ENCODE measurements around the gene OLIG2.

OLIG2 gene

DNA sequence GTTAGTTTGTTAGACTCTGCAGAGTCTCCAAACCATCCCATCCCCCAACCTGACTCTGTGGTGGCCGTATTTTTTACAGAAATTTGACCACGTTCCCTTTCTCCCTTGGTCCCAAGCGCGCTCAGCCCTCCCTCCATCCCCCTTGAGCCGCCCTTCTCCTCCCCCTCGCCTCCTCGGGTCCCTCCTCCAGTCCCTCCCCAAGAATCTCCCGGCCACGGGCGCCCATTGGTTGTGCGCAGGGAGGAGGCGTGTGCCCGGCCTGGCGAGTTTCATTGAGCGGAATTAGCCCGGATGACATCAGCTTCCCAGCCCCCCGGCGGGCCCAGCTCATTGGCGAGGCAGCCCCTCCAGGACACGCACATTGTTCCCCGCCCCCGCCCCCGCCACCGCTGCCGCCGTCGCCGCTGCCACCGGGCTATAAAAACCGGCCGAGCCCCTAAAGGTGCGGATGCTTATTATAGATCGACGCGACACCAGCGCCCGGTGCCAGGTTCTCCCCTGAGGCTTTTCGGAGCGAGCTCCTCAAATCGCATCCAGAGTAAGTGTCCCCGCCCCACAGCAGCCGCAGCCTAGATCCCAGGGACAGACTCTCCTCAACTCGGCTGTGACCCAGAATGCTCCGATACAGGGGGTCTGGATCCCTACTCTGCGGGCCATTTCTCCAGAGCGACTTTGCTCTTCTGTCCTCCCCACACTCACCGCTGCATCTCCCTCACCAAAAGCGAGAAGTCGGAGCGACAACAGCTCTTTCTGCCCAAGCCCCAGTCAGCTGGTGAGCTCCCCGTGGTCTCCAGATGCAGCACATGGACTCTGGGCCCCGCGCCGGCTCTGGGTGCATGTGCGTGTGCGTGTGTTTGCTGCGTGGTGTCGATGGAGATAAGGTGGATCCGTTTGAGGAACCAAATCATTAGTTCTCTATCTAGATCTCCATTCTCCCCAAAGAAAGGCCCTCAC, at the start of gene OLIG2:
Gene OLIG2, plus strand, starts transcription at position 447 of the 954 bp plus-strand sequence. CDS start 928 bp downstream, outside the sequence.
- no peak for DNase-seq (ENCODE audit: extremely low read depth in 1 of 2, low read depth in 1 of 2)

DNA sequence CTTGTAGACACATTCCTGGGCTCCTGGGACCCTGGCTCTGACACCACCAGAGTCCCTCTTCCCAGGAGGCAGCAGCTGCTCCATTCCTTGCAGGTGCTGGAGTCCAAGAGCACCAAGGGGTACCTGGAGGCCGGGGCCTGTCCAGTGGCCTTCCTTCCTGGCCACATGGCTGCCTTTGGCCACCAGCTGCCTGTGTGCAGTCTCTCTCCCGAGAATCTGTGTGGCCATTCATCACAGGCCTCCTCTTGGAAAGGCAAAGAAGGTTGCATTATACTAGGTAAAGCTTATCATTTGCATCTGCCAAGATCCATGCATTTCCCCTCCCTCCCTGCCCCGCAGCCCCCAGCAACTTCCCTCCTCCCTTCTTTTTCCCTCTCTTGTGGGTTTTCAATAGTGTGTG, 48.9 kb upstream of the OLIG2 start:
- DNase-seq (ENCODE audit: extremely low read depth in 1 of 2, low read depth in 1 of 2): no peak

- DNase-seq (ENCODE audit: extremely low read depth in 1 of 2, low read depth in 1 of 2): no peak
Measured at GRCh38 chr21:32977216-32977615, 48.5 kb upstream of the OLIG2 start.

- DNase-seq (ENCODE audit: extremely low read depth in 1 of 2, low read depth in 1 of 2): no peak
Measured at GRCh38 chr21:32978331-32979270, 47.1 kb upstream of the OLIG2 start.

- DNase-seq (ENCODE audit: extremely low read depth in 1 of 2, low read depth in 1 of 2): no peak
Measured at GRCh38 chr21:32979598-32980268, 46.0 kb upstream of the OLIG2 start.

- DNase-seq (ENCODE audit: extremely low read depth in 1 of 2, low read depth in 1 of 2): no peak
Measured at GRCh38 chr21:32981096-32981495, 44.6 kb upstream of the OLIG2 start.

- no peak for DNase-seq (ENCODE audit: extremely low read depth in 1 of 2, low read depth in 1 of 2)
Measured at GRCh38 chr21:32990666-32991065, 35.1 kb upstream of the OLIG2 start.

GRCh38 chr21:32991361-32991760, 34.4 kb upstream of the OLIG2 start:
- no peak for DNase-seq (ENCODE audit: extremely low read depth in 1 of 2, low read depth in 1 of 2)

DNA sequence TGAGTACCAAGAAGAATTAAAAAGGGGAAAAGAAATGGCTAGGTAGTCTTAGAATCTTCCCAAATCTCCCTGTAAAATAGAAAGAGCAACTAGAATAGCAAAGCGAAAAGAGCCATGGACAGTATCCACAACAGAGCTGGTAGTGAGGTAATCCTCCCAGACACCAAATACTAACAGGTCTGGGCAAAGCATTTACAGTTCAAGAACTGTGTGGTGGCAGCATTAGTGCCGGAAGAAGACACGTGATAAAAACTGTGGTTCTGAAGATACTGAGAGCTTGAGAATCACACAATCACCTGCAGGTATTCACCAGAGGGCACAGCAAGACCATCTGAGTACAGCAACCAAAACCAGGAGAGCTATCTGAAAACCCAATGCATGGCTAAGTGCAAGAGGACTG, 31.8 kb upstream of the OLIG2 start:
- DNase-seq (ENCODE audit: extremely low read depth in 1 of 2, low read depth in 1 of 2): no peak

GRCh38 chr21:32994305-32994704, 31.4 kb upstream of the OLIG2 start:
- no peak for DNase-seq (ENCODE audit: extremely low read depth in 1 of 2, low read depth in 1 of 2)

DNA sequence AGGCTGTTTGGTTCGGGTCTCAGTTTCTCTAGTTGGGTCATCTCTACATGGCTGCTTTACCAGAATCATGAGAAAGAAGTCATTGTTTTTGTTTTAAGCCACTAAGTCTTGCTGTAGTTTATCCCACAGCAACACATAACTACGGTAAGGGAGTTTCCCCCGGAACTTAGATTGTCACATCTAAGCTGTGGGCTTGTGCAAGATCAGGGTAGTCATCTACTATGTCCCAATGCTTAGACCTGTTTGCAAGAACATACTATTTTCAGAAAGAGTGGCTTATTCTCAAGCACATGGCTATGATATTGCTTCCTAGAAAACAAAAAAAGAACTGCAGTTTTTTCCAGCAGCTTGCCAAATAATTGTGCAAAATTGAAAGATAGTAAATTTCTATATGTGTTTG, 18.0 kb upstream of the OLIG2 start:
- no peak for DNase-seq (ENCODE audit: extremely low read depth in 1 of 2, low read depth in 1 of 2)

DNA sequence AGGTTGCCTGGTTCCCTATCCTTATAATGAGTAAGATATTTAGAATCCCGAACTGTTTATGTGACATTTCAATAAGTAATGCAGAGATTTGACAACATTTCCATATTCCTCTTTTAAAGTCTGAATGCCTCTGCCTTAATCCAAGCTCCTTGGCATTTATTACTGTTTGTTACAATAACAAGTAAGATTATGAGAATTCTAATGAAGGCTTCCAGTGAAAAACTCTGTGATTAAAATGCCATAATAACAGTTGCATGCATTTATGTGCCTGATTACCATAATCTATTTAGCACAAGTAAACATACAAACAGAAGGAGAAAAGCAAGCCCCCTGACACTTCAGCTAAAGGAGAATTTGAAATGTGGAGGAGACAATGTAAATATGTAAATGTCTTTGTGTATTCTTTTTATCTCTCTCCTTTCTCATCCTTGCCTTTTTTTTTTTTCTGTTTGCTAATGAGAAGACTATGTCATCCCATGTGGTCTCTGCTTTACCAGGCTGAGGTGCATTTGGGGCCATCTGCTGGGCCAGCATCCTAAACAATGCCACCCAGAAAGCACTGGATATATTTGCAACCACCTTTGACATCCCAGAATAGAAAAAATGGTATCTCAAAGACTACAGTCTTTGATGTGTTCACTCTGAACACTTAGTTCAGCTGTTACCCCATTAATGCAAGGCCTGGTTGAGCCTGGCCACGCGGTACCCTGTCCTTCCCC, 17.2 kb upstream of the OLIG2 start:
- no peak for DNase-seq (ENCODE audit: extremely low read depth in 1 of 2, low read depth in 1 of 2)

DNA sequence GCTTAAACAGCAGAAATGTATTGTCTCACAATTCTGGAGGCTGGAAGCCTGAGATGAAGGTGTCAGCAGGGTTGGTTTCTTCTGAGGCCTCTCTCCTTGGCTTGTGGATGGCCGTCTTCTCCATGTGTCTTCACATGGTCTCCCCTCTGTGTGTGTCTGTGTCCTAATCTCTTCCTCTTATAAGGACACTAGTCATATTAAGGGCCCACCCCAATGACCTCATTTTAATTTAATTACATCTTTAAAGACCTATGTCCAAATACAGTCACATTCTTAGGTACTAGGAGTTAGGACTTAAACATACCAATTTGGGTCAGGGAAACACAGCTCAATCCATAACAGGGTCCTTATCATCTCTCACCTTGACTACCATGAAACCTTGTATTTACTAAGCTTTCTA, 14.8 kb upstream of the OLIG2 start:
- no peak for DNase-seq (ENCODE audit: extremely low read depth in 1 of 2, low read depth in 1 of 2)

DNA sequence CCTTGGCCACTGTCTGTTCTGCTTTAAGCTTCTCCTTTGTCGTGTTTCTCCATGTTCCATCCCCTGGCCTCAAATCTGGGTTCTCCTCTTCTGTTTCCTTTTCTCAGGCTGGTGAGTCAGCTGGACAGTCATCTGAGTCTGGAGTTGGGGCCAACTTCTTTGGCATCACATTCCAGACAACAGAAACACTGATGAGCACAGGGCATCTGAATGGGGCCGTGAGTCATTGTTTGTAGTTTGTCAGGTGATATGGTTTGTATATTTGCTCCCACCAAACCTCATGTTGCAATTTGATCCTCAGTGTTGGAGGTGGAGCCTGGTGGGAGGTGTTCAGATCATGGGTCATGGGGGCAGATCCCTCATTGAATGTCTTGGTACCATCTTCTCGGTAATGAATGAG, 14.3 kb upstream of the OLIG2 start:
- no peak for DNase-seq (ENCODE audit: extremely low read depth in 1 of 2, low read depth in 1 of 2)

GRCh38 chr21:33013626-33014025, 12.1 kb upstream of the OLIG2 start:
- DNase-seq (ENCODE audit: extremely low read depth in 1 of 2, low read depth in 1 of 2): no peak

GRCh38 chr21:33014331-33014730, 11.4 kb upstream of the OLIG2 start:
- DNase-seq (ENCODE audit: extremely low read depth in 1 of 2, low read depth in 1 of 2): no peak

DNA sequence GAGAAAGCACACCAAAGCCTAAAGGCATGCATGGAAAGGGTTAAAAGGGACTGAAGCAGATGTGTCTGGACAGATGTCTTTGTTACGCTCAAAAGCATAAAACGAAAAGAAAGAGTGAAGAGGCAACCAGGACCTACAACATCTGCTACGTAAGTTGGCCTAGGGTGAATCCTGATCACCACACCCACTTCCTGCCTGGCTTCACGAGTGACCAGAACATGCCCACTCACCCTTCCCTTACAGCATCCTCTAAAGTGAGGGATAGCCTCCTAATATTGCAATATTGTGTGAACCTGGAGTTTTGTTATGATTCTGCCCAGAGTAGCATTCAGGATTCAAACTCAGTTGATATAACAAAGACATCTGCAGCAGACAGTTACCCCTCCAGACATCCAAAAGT, 10.6 kb upstream of the OLIG2 start:
- no peak for DNase-seq (ENCODE audit: extremely low read depth in 1 of 2, low read depth in 1 of 2)

DNA sequence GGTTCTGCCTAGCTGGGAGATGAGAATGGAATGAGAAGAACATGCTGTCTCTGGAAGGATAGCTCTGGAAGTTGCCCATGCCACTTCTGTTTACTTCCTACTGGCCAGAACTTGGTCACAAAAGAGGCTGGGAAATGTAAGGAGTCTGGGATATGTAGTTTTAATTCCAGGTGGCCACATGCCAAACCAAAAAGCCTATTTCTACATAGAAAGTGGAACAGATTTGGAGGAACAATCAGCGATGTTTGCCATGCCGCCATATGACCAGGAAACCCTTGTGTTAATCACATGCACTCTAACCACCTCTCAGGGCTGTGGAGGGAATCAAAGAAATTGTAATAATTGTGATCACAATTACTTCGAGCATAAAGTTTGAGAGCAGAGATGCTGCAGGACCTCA, 10.0 kb upstream of the OLIG2 start:
- no peak for DNase-seq (ENCODE audit: extremely low read depth in 1 of 2, low read depth in 1 of 2)

DNA sequence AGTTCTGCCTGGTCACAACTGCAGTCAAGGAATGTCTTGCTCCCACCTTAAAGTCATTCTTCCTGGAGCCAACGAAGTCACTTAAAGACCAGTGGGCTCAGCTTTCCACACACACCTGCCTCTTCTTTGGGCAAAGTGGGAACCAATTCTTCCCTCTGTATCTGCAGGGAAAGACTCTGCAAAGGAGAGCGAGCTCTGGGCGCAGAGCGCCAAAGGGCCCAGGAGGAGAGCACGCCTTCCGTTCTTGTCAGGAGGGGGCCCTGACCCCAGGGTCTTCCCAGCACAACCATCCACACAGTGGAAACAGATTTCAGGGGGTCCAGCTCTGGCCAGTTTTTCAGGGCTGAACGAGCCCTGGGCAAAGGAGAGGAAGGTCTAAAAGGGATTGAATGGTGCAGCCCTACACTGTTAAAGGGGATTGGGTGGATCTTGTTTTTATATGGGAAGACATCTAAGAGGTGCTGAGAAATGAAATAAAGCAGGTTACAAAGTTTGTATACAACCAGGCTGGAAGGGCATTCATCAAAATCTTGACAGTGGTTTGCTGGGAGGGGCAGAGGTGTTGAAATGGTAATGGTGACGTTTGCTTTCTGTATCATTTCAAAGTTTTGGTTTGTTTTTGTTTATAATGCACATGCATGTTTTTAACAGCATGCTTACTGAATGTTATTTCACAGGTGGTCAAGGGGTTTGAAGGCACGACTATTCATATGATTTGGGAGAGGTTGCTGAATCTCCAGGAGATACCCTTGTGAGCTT, 6.8 kb upstream of the OLIG2 start:
- no peak for DNase-seq (ENCODE audit: extremely low read depth in 1 of 2, low read depth in 1 of 2)

- DNase-seq (ENCODE audit: extremely low read depth in 1 of 2, low read depth in 1 of 2): no peak
Measured at GRCh38 chr21:33019516-33019884, 6.2 kb upstream of the OLIG2 start.
